IPS DF 6.9 (cell line): ENCODE results near the gene MYO9A.

Experiments
- DNase-seq: peaks from one replicate; pipeline ENCODE4 v3.0.0-alpha.2; 2013; ENCODE audit warnings: low read depth, low spot score
- H3K27ac ChIP-seq: one replicate; pipeline ENCODE4 v1.5.1; 2013; ENCODE audit warnings: low read length, control low read depth
- H3K27me3 ChIP-seq: 2 replicates; pipeline ENCODE4 v1.6.1; 2013; ENCODE audit warnings: mild to moderate bottlenecking, low read length; ENCODE audit not compliant: control insufficient read depth, insufficient read depth
- H3K36me3 ChIP-seq: 2 replicates; pipeline ENCODE4 v1.6.1; 2013; ENCODE audit warnings: low read length; ENCODE audit not compliant: control insufficient read depth, insufficient read depth
- H3K4me1 ChIP-seq: 2 replicates; pipeline ENCODE4 v1.6.1; 2013; ENCODE audit warnings: low read length; ENCODE audit not compliant: control insufficient read depth, insufficient read depth
- H3K4me3 ChIP-seq: 2 replicates; pipeline ENCODE4 v1.5.1; 2013; ENCODE audit warnings: mild to moderate bottlenecking, low read length
- H3K9me3 ChIP-seq: 2 replicates; pipeline ENCODE4 v1.6.1; 2013; ENCODE audit warnings: low read length, inconsistent platforms; ENCODE audit not compliant: control insufficient read depth, insufficient read depth
- WGBS: extraction: QIAGEN DNeasy Blood & Tissue Kit; methylation state at CpG from one replicate; pipeline ENCODE4 v1.1.7; 2013; ENCODE audit warnings: mixed read lengths, missing lambda C conversion rate; ENCODE audit not compliant: insufficient read length, insufficient coverage; 5-methylcytosine and 5-hydroxymethylcytosine counted together

Gene MYO9A, protein sequence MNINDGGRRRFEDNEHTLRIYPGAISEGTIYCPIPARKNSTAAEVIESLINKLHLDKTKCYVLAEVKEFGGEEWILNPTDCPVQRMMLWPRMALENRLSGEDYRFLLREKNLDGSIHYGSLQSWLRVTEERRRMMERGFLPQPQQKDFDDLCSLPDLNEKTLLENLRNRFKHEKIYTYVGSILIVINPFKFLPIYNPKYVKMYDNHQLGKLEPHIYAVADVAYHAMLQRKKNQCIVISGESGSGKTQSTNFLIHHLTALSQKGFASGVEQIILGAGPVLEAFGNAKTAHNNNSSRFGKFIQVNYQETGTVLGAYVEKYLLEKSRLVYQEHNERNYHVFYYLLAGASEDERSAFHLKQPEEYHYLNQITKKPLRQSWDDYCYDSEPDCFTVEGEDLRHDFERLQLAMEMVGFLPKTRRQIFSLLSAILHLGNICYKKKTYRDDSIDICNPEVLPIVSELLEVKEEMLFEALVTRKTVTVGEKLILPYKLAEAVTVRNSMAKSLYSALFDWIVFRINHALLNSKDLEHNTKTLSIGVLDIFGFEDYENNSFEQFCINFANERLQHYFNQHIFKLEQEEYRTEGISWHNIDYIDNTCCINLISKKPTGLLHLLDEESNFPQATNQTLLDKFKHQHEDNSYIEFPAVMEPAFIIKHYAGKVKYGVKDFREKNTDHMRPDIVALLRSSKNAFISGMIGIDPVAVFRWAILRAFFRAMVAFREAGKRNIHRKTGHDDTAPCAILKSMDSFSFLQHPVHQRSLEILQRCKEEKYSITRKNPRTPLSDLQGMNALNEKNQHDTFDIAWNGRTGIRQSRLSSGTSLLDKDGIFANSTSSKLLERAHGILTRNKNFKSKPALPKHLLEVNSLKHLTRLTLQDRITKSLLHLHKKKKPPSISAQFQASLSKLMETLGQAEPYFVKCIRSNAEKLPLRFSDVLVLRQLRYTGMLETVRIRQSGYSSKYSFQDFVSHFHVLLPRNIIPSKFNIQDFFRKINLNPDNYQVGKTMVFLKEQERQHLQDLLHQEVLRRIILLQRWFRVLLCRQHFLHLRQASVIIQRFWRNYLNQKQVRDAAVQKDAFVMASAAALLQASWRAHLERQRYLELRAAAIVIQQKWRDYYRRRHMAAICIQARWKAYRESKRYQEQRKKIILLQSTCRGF (N-terminal part only)

DNA sequence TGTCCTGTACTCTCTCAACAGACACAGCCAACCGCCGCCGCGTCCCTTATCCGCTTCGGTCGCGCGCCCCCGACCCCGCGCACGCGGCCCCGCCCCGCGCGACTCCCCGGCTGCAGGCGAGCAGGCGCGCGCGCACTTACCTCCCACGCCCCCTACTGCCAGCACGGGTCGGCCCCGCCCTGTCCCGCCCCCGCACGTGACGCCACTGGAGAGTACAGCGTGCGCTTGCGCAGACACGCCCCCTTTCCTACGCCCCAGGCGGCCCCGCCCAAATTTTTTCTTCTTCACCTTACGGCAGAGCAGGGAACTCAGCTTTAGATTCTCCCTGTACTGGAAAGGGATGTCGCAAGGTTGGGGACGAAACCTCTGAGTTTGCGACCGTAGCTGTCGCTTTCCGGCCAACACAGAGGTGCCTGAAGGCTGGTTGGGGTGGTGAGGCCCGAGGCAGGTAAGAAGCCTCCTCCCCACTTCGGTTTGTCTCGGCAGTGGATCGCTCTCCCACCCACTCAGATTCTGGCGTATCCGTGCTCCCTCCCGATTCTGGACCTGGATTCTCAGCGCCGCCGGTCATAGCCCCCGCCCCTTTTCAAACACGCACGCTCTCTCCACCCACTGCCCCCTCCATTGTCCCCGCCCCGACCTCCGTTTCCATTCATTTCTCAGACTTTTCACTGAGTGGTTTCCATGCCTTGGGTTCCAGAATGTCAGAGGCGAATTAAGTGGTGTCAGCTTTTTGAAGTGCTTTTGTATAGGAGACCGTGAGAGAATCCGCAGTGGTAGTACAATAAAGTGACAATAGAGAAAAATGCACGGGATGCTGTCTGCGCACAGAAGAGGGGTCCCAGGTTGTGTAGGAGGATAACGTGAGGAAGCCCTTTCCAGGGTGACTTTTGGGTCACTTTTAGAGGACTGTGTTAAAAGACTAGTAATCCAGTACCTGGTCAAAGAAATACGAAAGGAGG lies at the start of gene MYO9A, which contains the start of gene SENP8:
TSS of gene MYO9A (minus strand) at position 134 of the 962 bp plus-strand sequence. CDS start 71,587 bp downstream, outside the sequence.
TSS of gene SENP8 (plus strand) at position 387 of the 962 bp plus-strand sequence. CDS start 21,221 bp downstream, outside the sequence.
- Histone ChIP-seq H3K36me3 (no peaks in the 10 kb centered on the region), H3K9me3 (no peaks in the 10 kb centered on the region), H3K4me3 (peak within 1 kb of the TSS; percentile 95; the same call in 1 of the 2 replicates), H3K27me3 (no peaks in the 10 kb centered on the region), H3K4me1 (no peaks in the 10 kb centered on the region), H3K27ac (no peak within 1 kb of the TSS)
- WGBS = no CpG with 5 or more reads among the region's 69 CpGs
- peak; percentile 94 for DNase-seq

DNA sequence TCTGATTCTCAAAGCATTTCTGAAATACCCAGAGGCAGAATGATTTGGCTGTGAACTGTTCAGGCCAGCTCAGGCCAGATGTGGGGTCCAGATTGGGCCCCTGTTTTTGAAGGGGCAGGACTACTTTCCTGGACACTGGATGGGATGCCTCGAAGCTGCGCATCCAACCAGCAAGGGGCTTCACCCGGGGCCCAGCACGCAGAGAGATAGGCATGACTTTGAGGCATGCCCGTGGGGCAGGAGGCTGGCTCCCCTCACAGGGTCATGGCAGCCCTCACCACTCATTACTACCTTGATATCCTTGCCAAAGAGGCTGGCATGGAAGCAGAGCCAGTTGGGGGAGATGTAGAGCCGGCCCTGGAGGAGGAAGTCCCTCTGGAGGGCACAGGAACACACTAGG lies 49.5 kb upstream of the MYO9A start:
- DNase-seq = no peak
- WGBS = no CpG with 5 or more reads among the region's 6 CpGs
- no peaks in the 10 kb centered on the region for H3K36me3 ChIP-seq
- no peaks in the 10 kb centered on the region for H3K4me1 ChIP-seq
- no peak overlapping the region for H3K27ac ChIP-seq
- H3K27me3 ChIP-seq = no peaks in the 10 kb centered on the region
- no peak overlapping the region for H3K4me3 ChIP-seq
- no peaks in the 10 kb centered on the region for H3K9me3 ChIP-seq

DNA sequence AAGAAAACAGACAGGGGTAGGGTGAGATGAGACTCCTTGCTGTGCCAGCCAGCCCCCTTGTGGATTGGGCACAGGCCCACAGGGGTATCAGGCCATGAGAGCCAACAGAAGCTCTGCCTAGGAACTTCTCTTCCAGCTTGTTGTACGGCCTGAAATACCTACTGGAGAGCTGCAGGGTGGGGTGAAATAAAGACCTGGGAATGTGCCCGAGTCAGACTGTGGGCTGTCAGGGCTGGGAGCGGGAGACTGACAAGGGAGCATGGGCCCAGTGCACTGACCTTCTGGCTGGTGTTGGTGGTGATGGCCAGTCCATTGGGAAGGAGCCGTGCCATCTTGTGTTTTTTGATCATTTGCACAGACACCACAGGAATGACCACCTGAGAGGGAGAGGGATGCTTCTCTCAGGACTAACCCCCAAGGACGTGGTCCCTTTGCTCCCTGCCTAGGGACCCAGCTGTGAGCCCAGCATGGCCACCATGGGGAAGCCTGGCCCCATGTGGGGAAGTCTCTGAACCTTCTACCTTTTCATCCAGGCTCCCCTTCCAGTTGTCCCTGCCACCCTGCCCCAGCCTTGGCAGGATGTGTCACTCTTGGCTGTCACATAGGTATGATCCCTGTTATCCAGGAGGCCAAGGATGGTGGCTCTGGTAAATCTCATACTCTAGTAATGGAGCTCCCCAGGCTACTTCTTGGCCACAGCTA lies 48.9 kb upstream of the MYO9A start:
- Histone ChIP-seq H3K4me1 (no peaks in the 10 kb centered on the region), H3K4me3 (no peak overlapping the region), H3K27ac (no peak overlapping the region), H3K36me3 (no peaks in the 10 kb centered on the region), H3K27me3 (no peaks in the 10 kb centered on the region), H3K9me3 (no peaks in the 10 kb centered on the region)
- DNase-seq = no peak
- no CpG with 5 or more reads among the region's 5 CpGs for WGBS

DNA sequence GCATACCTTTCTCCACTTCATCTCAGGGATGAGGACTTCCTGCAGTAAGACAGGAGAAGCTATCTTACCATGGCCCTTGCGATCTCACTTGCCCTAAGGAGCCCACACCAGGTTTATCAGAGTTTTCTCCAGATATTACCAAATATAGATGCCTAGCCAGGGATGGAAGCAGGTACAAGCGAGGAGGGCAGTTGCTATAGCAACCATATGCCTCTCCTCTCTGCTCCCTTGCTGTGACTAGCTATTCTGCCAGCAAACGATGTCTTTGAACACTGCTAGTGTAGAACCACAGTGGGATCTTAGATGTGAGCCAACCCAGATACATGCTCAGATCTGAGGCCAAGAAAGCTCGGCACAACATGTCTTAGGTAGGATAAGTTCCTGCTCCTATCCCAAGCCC lies 45.8 kb upstream of the MYO9A start:
- Histone ChIP-seq H3K27ac (no peak overlapping the region), H3K36me3 (no peaks in the 10 kb centered on the region), H3K27me3 (no peaks in the 10 kb centered on the region), H3K4me1 (no peaks in the 10 kb centered on the region), H3K9me3 (no peaks in the 10 kb centered on the region), H3K4me3 (no peak overlapping the region)
- no peak for DNase-seq
- no CpG with 5 or more reads among the region's 4 CpGs for WGBS

DNA sequence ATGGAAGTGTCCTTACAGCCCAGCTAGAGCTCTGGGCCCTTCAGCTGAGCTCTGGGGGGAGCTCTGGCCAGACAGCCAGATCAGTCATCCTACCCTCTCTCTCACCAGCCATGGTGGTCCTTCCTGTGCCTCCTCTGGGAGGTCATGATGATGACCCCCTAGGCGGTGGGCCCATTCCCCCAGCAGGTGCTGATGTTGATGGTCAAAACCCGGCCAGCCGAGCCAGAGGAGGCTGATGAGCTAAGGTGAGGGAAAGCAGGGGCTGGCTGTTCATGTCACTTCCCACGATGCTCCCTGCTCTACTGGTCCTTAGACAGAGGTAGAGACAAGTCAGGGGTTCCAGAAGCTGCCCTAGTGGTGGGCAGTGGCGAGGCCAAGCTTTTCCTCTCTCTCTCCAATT lies 44.6 kb upstream of the MYO9A start:
- no peak for DNase-seq
- no CpG with 5 or more reads among the region's 5 CpGs for WGBS
- Histone ChIP-seq H3K4me3 (no peak overlapping the region), H3K27ac (no peak overlapping the region), H3K4me1 (no peaks in the 10 kb centered on the region), H3K9me3 (no peaks in the 10 kb centered on the region), H3K36me3 (no peaks in the 10 kb centered on the region), H3K27me3 (no peaks in the 10 kb centered on the region)

DNA sequence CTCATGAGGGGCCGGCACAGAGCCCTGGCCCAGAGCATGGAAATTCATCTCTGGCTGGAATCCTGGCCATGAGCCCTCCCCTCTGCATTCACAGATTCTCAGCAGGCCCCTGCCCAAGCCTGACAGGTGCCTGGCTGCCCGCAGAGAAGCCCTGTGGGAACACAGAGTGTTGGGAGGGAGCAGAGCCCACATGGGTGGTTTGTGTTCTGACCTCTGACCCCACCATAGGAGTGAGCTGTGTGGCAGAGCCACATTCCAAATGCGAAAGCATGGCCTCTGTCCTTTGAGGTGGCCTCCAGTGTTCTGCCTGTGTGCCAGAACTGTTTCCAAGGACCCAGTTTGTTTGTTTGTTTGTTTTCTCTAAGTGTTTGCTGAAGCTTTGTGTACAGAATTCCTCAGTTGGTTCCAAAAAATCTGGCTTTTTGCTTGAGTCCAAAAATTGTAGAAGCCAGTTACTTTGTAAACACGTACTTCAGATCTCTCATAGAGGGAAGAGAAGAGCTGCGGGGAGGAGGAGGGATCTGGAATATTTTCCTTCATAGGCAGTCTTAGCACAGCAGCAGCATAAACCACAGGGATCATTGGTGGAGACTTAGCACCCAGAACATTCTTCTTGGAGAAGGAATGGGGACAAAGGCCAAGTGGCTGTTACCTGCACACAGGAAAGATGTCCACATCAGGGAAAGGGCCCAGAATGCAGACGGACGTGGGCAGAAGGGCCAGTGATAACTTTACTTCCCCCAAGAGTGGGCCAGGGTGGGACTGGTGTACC lies 43.6 kb upstream of the MYO9A start:
- H3K9me3 ChIP-seq = no peaks in the 10 kb centered on the region
- no peak overlapping the region for H3K27ac ChIP-seq
- WGBS = no CpG with 5 or more reads among the region's 7 CpGs
- H3K27me3 ChIP-seq = no peaks in the 10 kb centered on the region
- DNase-seq = no peak
- H3K4me3 ChIP-seq = no peak overlapping the region
- H3K4me1 ChIP-seq = no peaks in the 10 kb centered on the region
- H3K36me3 ChIP-seq = no peaks in the 10 kb centered on the region

DNA sequence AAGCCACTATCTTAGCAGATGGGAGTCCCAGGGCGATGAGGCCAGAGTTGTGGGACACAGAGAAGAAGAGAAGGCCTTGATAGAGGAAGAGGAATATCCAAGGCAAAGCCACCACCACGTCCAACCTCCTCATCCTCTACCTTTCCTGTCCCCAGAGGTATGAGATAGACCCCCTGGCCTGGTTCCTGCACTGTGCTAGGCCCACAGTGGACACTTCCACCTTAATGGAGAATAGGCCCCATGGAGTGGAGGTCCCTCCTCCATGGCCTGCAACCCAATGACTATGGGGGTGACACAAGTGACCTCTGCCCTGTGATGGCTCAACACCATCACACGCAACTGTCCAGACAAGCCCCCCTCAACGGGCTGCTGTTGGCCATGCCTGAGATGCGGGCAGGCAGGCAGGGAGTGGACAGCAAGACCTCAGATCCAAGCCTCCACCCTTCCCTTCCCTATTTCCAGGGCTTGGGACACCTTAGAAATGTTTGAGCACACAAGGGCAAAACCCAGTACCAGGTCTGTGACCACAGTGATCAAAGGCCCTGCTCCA lies 42.8 kb upstream of the MYO9A start:
- no peak for DNase-seq
- Histone ChIP-seq H3K27ac (no peak overlapping the region), H3K36me3 (no peaks in the 10 kb centered on the region), H3K4me3 (no peak overlapping the region), H3K9me3 (no peaks in the 10 kb centered on the region), H3K4me1 (no peaks in the 10 kb centered on the region), H3K27me3 (no peaks in the 10 kb centered on the region)
- WGBS = no CpG with 5 or more reads among the region's 5 CpGs

DNA sequence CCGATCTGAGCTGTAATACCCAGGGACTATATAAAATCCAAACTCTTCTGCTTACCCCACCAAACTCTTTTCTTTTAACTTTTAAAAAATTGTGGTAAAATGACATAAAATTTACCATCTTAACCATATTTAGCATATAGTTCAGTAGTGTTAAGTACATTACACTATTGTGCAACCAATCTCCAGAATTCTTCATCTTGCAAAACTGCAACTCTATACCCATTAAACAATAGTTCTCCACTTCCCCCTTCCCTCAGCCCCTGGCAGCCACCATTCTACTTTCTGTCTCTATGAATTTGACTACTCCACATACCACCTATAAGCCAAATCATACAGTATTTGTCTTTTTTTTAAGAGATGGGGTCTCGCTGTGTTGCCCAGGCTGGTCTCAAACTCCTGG lies 39.0 kb upstream of the MYO9A start:
- DNase-seq = no peak
- Histone ChIP-seq H3K4me3 (no peak overlapping the region), H3K27me3 (no peaks in the 10 kb centered on the region), H3K4me1 (no peaks in the 10 kb centered on the region), H3K27ac (no peak overlapping the region), H3K36me3 (no peaks in the 10 kb centered on the region), H3K9me3 (no peaks in the 10 kb centered on the region)
- WGBS = no CpG with 5 or more reads among the region's 2 CpGs
